HAP-1 (cell line): ENCODE data around the gene NAT9.

ENCODE experiments used
- DNase-seq, 2 experiments: peaks; one replicate each; pipeline ENCODE4 v3.0.0-alpha.2; 2016 to 2020; ENCODE audit warnings: low spot score in 2 of 2
- H3K27me3 ChIP-seq: fragments of 250-450 bp; sonication (Bioruptor Pico); 2 replicates; pipeline ENCODE4 v1.5.1; 2020; ENCODE audit warnings: low read depth, mild to moderate bottlenecking, moderate library complexity
- H3K36me3 ChIP-seq: fragments of 250-450 bp; sonication (Bioruptor Pico); replicated peaks from 2 replicates; pipeline ENCODE4 v1.5.1; 2020; ENCODE audit warnings: mild to moderate bottlenecking
- H3K4me1 ChIP-seq: fragments of 250-450 bp; sonication (Bioruptor Pico); 2 replicates; pipeline ENCODE4 v1.5.1; 2020; ENCODE audit warnings: mild to moderate bottlenecking
- H3K4me3 ChIP-seq: fragments of 250-450 bp; sonication (Bioruptor Pico); 2 replicates; pipeline ENCODE4 v1.5.1; 2020; ENCODE audit warnings: mild to moderate bottlenecking, moderate library complexity
- H3K9me3 ChIP-seq: fragments of 250-450 bp; sonication (Bioruptor Pico); 2 replicates; pipeline ENCODE4 v1.5.1; 2020; ENCODE audit warnings: mild to moderate bottlenecking, moderate library complexity
- in situ Hi-C: fragments of 300-500 bp; cut with MboI; formaldehyde crosslinking; loops from 3 replicates; pipeline ENCODE4 v1.14.3; 2020; ENCODE audit warnings: low sequenced_read_pairs, inconsistent platforms, mixed read lengths

Gene NAT9

GRCh38 chr17:74780443-74781238, 4.5 kb upstream of the NAT9 start:
- Histone ChIP-seq H3K4me1 (peaks cover 5% of the 10 kb centered on the region), H3K9me3 (no peaks in the 10 kb centered on the region), H3K4me3 (no peak overlapping the region), H3K27me3 (no peaks in the 10 kb centered on the region), H3K36me3 (peaks cover 9% of the 10 kb centered on the region)
- in situ Hi-C loops, result loop anchor here (5.0 to 25.0 kb wide), 2 partner anchors 48 to 632 kb away; partner anchors contain the start of gene GRB2
- DNase-seq, result peak; percentile 44 to 58

GRCh38 chr17:74779948-74780400, 3.8 kb upstream of the NAT9 start:
- in situ Hi-C loops, result loop anchor here (5.0 to 25.0 kb wide), 2 partner anchors 48 to 632 kb away; partner anchors contain the start of gene GRB2
- H3K27me3 ChIP-seq, result no peaks in the 10 kb centered on the region
- H3K4me3 ChIP-seq, result no peak overlapping the region
- no peaks in the 10 kb centered on the region for H3K9me3 ChIP-seq
- DNase-seq, result no peak
- peaks cover 5% of the 10 kb centered on the region for H3K4me1 ChIP-seq
- H3K36me3 ChIP-seq, result peaks cover 9% of the 10 kb centered on the region

DNA sequence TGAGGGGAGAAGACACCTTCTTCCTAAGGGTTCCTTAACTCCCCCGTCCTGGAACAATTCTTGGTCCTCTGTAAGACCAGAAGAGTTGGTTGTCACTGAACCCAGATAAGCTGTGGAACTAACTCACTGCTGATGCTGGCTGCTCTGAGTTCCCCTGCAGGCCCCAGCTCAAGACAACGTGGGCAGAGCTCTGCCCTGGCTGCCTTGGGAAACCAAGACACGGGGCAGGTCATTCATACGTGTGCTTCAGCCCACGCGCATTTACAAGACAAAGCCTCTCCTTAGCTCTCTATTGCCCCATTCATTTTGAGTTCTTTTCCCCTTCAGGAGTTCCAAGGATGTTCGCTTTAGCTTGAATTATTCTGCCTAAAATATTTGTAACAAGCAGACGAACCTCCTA, 3.4 kb upstream of the NAT9 start:
- H3K27me3 ChIP-seq, result no peaks in the 10 kb centered on the region
- no peak overlapping the region for H3K4me3 ChIP-seq
- in situ Hi-C loops, result loop anchor here (25.0 kb wide), 1 partner anchor 633 kb away; the partner anchor contains the start of gene GRB2
- H3K9me3 ChIP-seq, result no peaks in the 10 kb centered on the region
- peaks cover 5% of the 10 kb centered on the region for H3K4me1 ChIP-seq
- no peak for DNase-seq
- peaks cover 9% of the 10 kb centered on the region for H3K36me3 ChIP-seq

- no peak for DNase-seq
Measured at GRCh38 chr17:74778960-74779359, 2.8 kb upstream of the NAT9 start.

GRCh38 chr17:74777901-74778515, 1.9 kb upstream of the NAT9 start:
- peaks cover 20% of the 10 kb centered on the region for H3K36me3 ChIP-seq
- H3K9me3 ChIP-seq, result no peaks in the 10 kb centered on the region
- no peaks in the 10 kb centered on the region for H3K27me3 ChIP-seq
- in situ Hi-C loops, result loop anchor here (25.0 kb wide), 1 partner anchor 634 kb away; the partner anchor contains the start of gene GRB2
- no peak for DNase-seq
- H3K4me1 ChIP-seq, result peaks cover 5% of the 10 kb centered on the region
- H3K4me3 ChIP-seq, result no peak overlapping the region

More at GRCh38 chr17:74778960-74779359, 2.8 kb upstream of the NAT9 start:
- in situ Hi-C loops, result loop anchor here (25.0 kb wide), 1 partner anchor 633 kb away; the partner anchor contains the start of gene GRB2
- H3K9me3 ChIP-seq, result no peaks in the 10 kb centered on the region
- H3K36me3 ChIP-seq, result peaks cover 10% of the 10 kb centered on the region
- H3K4me3 ChIP-seq, result no peak overlapping the region
- peaks cover 5% of the 10 kb centered on the region for H3K4me1 ChIP-seq
- H3K27me3 ChIP-seq, result no peaks in the 10 kb centered on the region

- Histone ChIP-seq H3K4me3 (peak overlapping the region; percentile 89), H3K9me3 (no peaks in the 10 kb centered on the region), H3K27me3 (no peaks in the 10 kb centered on the region), H3K4me1 (peaks cover 5% of the 10 kb centered on the region), H3K36me3 (peaks cover 27% of the 10 kb centered on the region)
- in situ Hi-C loops, result loop anchor here (25.0 kb wide), 1 partner anchor 635 kb away; the partner anchor contains the start of gene GRB2
- DNase-seq, result no peak
Measured at GRCh38 chr17:74776990-74777389, 845 bp upstream of the NAT9 start.

- H3K4me3 ChIP-seq, result peak overlapping the region; percentile 89
- H3K9me3 ChIP-seq, result no peaks in the 10 kb centered on the region
- peaks cover 5% of the 10 kb centered on the region for H3K4me1 ChIP-seq
- DNase-seq, result no peak
- peaks cover 39% of the 10 kb centered on the region for H3K36me3 ChIP-seq
- no peaks in the 10 kb centered on the region for H3K27me3 ChIP-seq
- in situ Hi-C loops, result loop anchor here (25.0 kb wide), 1 partner anchor 637 kb away; the partner anchor contains the start of gene GRB2
Measured at GRCh38 chr17:74775409-74776043, 619 bp downstream of the NAT9 start.

DNA sequence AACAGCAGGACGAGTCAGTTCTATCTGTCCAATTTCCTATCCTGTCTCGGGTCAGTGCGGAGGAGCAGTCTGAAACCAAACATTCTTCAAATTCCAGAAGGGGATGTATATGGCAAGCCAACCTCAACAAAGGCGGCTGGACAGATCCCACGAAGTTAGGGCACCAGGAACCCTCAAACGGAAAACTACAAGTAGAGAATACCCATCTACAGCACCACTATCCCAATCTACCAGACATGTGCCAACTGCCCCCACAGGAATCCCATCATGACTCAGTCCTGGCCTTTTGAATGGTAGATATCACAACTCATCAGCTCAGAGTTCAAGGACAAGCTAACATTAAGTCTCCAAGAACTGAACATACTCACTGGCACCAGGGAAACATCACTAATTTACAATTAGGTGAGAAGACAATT, 2.3 kb downstream of the NAT9 start:
- peaks cover 5% of the 10 kb centered on the region for H3K4me1 ChIP-seq
- H3K9me3 ChIP-seq, result no peaks in the 10 kb centered on the region
- DNase-seq, result no peak
- peaks cover 38% of the 10 kb centered on the region for H3K36me3 ChIP-seq
- H3K27me3 ChIP-seq, result no peaks in the 10 kb centered on the region
- in situ Hi-C loops, result no loop called here
- H3K4me3 ChIP-seq, result no peak overlapping the region

DNA sequence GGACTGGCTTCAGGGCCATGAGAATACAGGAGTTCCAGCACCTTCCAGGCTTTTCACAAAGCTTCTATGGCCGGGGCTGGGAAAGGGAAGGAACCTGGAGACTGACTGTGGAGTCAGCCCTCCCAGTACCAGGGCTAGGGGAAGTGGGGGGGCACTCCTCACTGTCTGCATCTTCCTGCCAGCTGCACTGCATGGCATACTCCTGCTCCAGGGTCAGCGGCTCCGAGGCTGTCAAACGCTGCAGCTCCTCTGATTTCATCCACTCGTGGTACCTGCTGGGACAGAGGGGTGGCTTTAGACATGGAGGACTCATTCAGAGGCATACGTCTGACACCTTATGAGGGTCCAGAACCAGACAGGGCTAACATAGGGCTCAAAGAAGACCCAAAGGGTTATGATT, 2.7 kb downstream of the NAT9 start:
- no peak for DNase-seq
- Histone ChIP-seq H3K27me3 (no peaks in the 10 kb centered on the region), H3K4me3 (no peak overlapping the region), H3K36me3 (peaks cover 38% of the 10 kb centered on the region), H3K9me3 (no peaks in the 10 kb centered on the region), H3K4me1 (peaks cover 5% of the 10 kb centered on the region)
- in situ Hi-C loops, result no loop called here

- H3K27me3 ChIP-seq, result no peaks in the 10 kb centered on the region
- no peaks in the 10 kb centered on the region for H3K9me3 ChIP-seq
- H3K36me3 ChIP-seq, result peaks cover 38% of the 10 kb centered on the region
- in situ Hi-C loops, result no loop called here
- no peak overlapping the region for H3K4me3 ChIP-seq
- DNase-seq, result no peak
- peaks cover 2% of the 10 kb centered on the region for H3K4me1 ChIP-seq
Measured at GRCh38 chr17:74772053-74772452, 4.1 kb downstream of the NAT9 start.

DNA sequence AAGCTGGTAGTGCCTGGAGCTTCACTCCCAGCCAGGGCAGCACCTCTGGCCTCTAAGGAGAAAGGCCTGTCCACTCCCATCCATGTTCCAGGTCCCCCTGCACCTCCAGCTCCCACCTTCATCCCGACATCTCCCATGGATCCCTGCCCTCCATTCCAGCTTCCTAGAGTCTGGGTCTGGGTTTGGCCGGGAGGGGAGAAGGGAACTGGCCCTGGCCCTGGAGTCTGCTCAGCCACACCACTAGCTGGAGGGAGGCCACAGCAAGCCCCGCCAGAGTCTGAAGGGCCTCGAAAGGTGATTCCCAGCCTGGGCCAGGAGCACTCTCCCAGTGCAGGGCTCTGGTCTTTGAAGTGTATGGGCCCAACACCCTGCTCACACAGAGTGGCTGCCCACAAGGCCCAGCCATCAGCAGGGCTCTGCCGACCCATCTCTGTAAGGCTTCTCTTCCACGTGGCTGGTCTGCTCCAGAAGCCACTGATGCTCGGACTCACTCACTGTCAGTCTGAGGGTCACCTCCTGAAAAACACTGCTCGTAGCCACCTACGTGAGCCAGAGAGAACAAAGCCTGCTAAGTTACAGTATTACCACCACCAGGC, 4.7 kb downstream of the NAT9 start:
- DNase-seq, result no peak
- Histone ChIP-seq H3K36me3 (peaks cover 38% of the 10 kb centered on the region), H3K27me3 (no peaks in the 10 kb centered on the region), H3K4me1 (no peaks in the 10 kb centered on the region; the same call in 1 of the 2 replicates), H3K9me3 (no peaks in the 10 kb centered on the region), H3K4me3 (no peak overlapping the region)
- in situ Hi-C loops, result no loop called here

DNA sequence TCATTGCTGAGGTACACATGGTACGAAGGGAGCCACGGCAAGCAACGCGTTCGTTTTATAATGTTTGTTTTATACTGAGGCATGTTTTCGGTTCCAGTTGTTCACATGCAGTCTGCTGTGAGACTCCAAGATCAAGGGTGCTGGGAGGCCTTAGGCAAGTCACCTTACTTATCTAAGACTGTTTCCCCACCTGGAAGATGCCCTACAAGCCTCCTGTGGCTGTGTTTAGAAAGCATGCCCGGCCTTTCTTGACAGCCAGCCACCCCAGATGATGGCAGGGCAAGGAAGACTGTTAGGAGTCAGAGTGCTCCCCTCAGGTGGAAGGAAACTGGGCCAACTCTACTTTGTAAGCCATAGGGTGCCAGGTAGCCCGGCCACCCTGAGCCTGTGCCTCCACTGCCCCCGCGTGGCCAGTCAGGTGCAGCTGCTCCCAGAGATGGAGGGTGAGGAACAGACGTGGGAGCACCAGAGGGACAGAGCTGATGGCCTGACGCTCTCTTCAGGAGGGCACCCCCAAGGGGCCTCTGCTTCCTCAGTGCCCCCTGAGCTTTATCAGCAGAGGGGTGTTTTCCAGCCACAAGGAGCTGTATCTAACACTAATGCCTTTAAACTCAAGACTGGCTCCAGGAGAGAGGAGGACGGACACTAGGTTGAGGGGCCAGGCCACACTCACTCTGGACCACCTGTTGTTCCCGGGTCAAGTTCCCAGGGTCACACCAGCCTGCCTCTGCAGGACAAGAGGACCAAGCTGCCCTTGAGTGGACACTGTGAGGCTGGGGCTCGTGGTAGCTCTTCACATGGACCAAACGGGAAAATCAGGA, 5.4 kb downstream of the NAT9 start:
- no peaks in the 10 kb centered on the region; the same call in 1 of the 2 replicates for H3K4me1 ChIP-seq
- peaks cover 38% of the 10 kb centered on the region for H3K36me3 ChIP-seq
- no peak overlapping the region for H3K4me3 ChIP-seq
- H3K27me3 ChIP-seq, result no peaks in the 10 kb centered on the region
- DNase-seq, result peak in 1 of 2 experiments; percentile 50
- in situ Hi-C loops, result no loop called here
- H3K9me3 ChIP-seq, result no peaks in the 10 kb centered on the region
